Measurements from ENCODE around the gene OSBP. TPM values are rescaled to one million over a fixed set of nuclear protein-coding genes. Genes with fewer than 3 reads are reported as not detected.

Gene OSBP
- total RNA-seq, 1 experiment from 2014 or later = 43.8 TPM

DNA sequence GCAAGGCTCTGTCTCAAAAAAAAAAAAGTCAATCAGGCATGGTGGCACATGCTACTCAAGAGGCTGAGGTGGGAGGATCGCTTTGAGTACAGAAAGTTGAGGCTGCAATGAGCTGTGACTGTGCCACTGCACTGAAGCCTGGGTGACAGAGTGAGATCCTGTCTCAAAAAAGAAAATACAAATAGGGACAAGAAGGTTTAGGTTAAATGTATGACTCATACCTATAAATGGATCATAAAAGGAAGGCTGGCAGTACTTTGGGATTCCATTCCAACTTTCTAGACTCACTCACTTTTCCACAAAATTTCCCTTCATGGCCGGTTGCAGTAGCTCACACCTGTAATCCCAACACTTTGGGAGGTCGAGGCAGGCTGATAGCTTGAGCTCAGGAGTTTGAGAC is 25.6 kb upstream of the OSBP start:
- RAD21 ChIA-PET (ENCODE audit: low non-redundant PET in 1 of 2, low total read pairs in 2 of 2, uncharacterized antibody in 2 of 2, unreplicated experiment in 2 of 2) = no interaction called here
- no peak for ATAC-seq

More for the DNA sequence above, 25.6 kb upstream of the OSBP start:
- Histone ChIP-seq H3K4me1 (ENCODE audit: control insufficient read depth in 1 of 2, insufficient read depth in 2 of 2, low read length in 2 of 2) (no peaks in the 10 kb centered on the region), H3K27me3 (ENCODE audit: insufficient read depth, low read length) (no peaks in the 10 kb centered on the region), H3K4me2 (ENCODE audit: low read length) (no peak overlapping the region), H3K79me2 (ENCODE audit: insufficient read depth, low read length) (no peaks in the 10 kb centered on the region), H3K9me2 (ENCODE audit: insufficient read depth) (no peaks in the 10 kb centered on the region), H2AFZ (ENCODE audit: low read depth, low read length, poor library complexity, severe bottlenecking) (no peak overlapping the region), H3K4me3 (replicated peaks in 1 of 2; ENCODE audit: low read depth in 1 of 2, low read length in 2 of 2) (no peak overlapping the region), H3K9me3 (ENCODE audit: control insufficient read depth in 1 of 2, insufficient read depth in 1 of 2, low read depth in 1 of 2, low read length in 2 of 2) (no peaks in the 10 kb centered on the region), H3K27ac (ENCODE audit: low read depth, low read length) (no peak overlapping the region), H3K9ac (ENCODE audit: low read length) (no peak overlapping the region), H4K20me1 (ENCODE audit: insufficient read depth) (no peaks in the 10 kb centered on the region; the same call in 1 of the 2 replicates), H3K36me3 (ENCODE audit: control insufficient read depth in 1 of 2, insufficient read depth in 2 of 2, low read length in 2 of 2) (peaks cover 45 to 64% of the 10 kb centered on the region in 2 experiments)
- no peak for TF ChIP-seq POLR2A (IDR thresholded peaks at IDR 0.05; ENCODE audit: borderline replicate concordance, extremely low read depth, insufficient read depth, insufficient read length)
- TF ChIP-seq EZH2 (IDR thresholded peaks at IDR 0.05) = no peak
- TF ChIP-seq, protein P1, sequence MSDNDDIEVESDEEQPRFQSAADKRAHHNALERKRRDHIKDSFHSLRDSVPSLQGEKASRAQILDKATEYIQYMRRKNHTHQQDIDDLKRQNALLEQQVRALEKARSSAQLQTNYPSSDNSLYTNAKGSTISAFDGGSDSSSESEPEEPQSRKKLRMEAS (IDR thresholded peaks at IDR 0.05) = no peak
- no peak for TF ChIP-seq CBX3 (IDR thresholded peaks at IDR 0.05; ENCODE audit: low read depth)
- no peak for TF ChIP-seq SP1 (IDR thresholded peaks at IDR 0.05; ENCODE audit: low read depth)
- TF ChIP-seq JUND (IDR thresholded peaks at IDR 0.05) = no peak
- TF ChIP-seq EZH2phosphoT487 (IDR thresholded peaks at IDR 0.05; ENCODE audit: borderline replicate concordance) = no peak
- no peak for TF ChIP-seq EGR1 (IDR thresholded peaks at IDR 0.05; ENCODE audit: low read depth)
- no peak for TF ChIP-seq ELF1 (IDR thresholded peaks at IDR 0.05; ENCODE audit: borderline replicate concordance, low read depth)
- no peak for TF ChIP-seq FOSL1 (IDR thresholded peaks at IDR 0.05; ENCODE audit: low read depth)
- TF ChIP-seq CEBPB (IDR thresholded peaks at IDR 0.05; ENCODE audit: low read depth) = no peak
- TF ChIP-seq REST (IDR thresholded peaks at IDR 0.05; ENCODE audit: low read depth) = no peak
- no peak for TF ChIP-seq RAD21 (IDR thresholded peaks at IDR 0.05; ENCODE audit: low read depth)
- no peak for TF ChIP-seq POLR2AphosphoS5 (IDR thresholded peaks at IDR 0.05; ENCODE audit: low read depth, low read length)
- TF ChIP-seq TCF7L2 (IDR thresholded peaks at IDR 0.05; ENCODE audit: borderline replicate concordance, extremely low read depth, insufficient read depth, insufficient read length) = no peak
- TF ChIP-seq, protein P2, sequence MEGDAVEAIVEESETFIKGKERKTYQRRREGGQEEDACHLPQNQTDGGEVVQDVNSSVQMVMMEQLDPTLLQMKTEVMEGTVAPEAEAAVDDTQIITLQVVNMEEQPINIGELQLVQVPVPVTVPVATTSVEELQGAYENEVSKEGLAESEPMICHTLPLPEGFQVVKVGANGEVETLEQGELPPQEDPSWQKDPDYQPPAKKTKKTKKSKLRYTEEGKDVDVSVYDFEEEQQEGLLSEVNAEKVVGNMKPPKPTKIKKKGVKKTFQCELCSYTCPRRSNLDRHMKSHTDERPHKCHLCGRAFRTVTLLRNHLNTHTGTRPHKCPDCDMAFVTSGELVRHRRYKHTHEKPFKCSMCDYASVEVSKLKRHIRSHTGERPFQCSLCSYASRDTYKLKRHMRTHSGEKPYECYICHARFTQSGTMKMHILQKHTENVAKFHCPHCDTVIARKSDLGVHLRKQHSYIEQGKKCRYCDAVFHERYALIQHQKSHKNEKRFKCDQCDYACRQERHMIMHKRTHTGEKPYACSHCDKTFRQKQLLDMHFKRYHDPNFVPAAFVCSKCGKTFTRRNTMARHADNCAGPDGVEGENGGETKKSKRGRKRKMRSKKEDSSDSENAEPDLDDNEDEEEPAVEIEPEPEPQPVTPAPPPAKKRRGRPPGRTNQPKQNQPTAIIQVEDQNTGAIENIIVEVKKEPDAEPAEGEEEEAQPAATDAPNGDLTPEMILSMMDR (IDR thresholded peaks at IDR 0.05 in 2 of 3, conservative IDR thresholded peaks at IDR 0.05 in 1 of 3; ENCODE audit: borderline replicate concordance in 1 of 3, insufficient read depth in 1 of 3, low read depth in 2 of 3, low read length in 2 of 3) = no peak
- TF ChIP-seq ZFX (IDR thresholded peaks at IDR 0.05) = no peak
- intact Hi-C loops (cut with micrococcal nuclease) = no loop called here
- ChIA-PET POLR2A (no interaction called here), CTCF (no interaction called here)
- no TSS peak for BruUV-seq (replicated peaks)
- no peak for DNase-seq (ENCODE audit: low read depth, low spot score)
